ENCODE data around the gene PRSS33. TPM values are rescaled to one million over a fixed set of nuclear protein-coding genes. Genes with fewer than 3 reads are reported as not detected.

The PRSS33 gene
- total RNA-seq, 1 donor from 2014 or later = not detected

- ChIA-PET POLR2A (no interaction called here), CTCF (no interaction called here)
- peaks cover 13% of the 10 kb centered on the region for H3K36me3 Mint-ChIP-seq (ENCODE audit: low read depth)
- intact Hi-C loops (cut with micrococcal nuclease) = no loop called here
- H3K9me3 Mint-ChIP-seq = no peaks in the 10 kb centered on the region
- TF ChIP-seq, protein P1, sequence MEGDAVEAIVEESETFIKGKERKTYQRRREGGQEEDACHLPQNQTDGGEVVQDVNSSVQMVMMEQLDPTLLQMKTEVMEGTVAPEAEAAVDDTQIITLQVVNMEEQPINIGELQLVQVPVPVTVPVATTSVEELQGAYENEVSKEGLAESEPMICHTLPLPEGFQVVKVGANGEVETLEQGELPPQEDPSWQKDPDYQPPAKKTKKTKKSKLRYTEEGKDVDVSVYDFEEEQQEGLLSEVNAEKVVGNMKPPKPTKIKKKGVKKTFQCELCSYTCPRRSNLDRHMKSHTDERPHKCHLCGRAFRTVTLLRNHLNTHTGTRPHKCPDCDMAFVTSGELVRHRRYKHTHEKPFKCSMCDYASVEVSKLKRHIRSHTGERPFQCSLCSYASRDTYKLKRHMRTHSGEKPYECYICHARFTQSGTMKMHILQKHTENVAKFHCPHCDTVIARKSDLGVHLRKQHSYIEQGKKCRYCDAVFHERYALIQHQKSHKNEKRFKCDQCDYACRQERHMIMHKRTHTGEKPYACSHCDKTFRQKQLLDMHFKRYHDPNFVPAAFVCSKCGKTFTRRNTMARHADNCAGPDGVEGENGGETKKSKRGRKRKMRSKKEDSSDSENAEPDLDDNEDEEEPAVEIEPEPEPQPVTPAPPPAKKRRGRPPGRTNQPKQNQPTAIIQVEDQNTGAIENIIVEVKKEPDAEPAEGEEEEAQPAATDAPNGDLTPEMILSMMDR (IDR thresholded peaks at IDR 0.05) = no peak
- ATAC-seq (ENCODE audit: low read depth) (no peak), DNase-seq (no peak)
- H3K27me3 Mint-ChIP-seq = no peaks in the 10 kb centered on the region
- no peak overlapping the region for H3K4me3 Mint-ChIP-seq
- peaks cover 26% of the 10 kb centered on the region for H3K4me1 Mint-ChIP-seq
- H3K27ac Mint-ChIP-seq = no peak overlapping the region
Observed at GRCh38 chr16:2749476-2749875, 37.9 kb downstream of the PRSS33 start.

DNA sequence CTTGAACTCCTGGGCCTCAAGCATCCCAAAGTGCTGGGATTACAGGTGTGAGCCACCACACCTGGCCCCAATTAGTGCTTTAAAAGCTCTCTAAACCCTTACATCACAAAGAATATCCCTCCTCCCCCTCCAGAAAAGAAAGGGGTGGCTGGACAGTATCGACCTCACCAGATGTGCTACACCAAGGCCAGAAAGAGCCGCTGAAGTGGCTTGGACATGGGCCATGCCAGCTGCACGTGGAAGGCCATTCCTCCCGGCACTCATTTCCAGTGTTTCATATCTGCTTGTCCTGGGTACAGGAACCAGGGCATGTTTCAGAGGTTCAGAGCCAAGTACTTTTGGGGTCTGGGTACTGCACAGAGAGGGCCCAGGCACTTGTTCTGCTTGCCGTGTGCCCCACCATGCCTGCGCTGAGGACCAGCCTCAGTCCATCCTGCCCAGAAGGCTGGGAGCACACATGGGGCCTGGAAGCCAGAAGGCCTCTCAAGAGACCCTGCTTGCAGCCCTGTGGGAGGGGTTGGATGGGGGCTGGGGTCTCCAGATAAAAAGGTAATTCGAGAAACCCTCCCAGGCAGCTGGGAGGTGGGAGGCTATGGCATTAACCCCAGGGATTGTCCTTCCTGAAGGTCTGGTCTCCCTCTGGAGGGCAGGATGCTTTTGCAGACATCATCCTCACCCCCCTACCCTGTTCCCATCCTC lies 38.5 kb downstream of the PRSS33 start:
- Mint-ChIP-seq H3K27ac (no peak overlapping the region), H3K4me1 (peaks cover 21% of the 10 kb centered on the region), H3K4me3 (no peak overlapping the region), H3K27me3 (no peaks in the 10 kb centered on the region), H3K36me3 (ENCODE audit: low read depth) (peaks cover 8% of the 10 kb centered on the region), H3K9me3 (no peaks in the 10 kb centered on the region)
- DNase-seq (no peak), ATAC-seq (ENCODE audit: low read depth) (no peak)
- ChIA-PET POLR2A (no interaction called here), CTCF (no interaction called here)
- TF ChIP-seq, protein P1 (IDR thresholded peaks at IDR 0.05) = no peak
- intact Hi-C loops (cut with micrococcal nuclease) = no loop called here

- POLR2A ChIA-PET = interaction anchor here (1.1 kb wide), 1 partner anchor 64 kb away, joined by 3 read pairs; the partner anchor contains the start of gene KCTD5
- ATAC-seq (ENCODE audit: low read depth) (no peak), DNase-seq (no peak)
- Mint-ChIP-seq H3K9me3 (no peaks in the 10 kb centered on the region), H3K36me3 (ENCODE audit: low read depth) (no peaks in the 10 kb centered on the region), H3K4me1 (peaks cover 4% of the 10 kb centered on the region), H3K4me3 (no peak overlapping the region), H3K27ac (no peak overlapping the region), H3K27me3 (no peaks in the 10 kb centered on the region)
- CTCF ChIA-PET = no interaction called here
- TF ChIP-seq, protein P1 (IDR thresholded peaks at IDR 0.05) = no peak
- intact Hi-C loops (cut with micrococcal nuclease) = no loop called here
Observed at GRCh38 chr16:2745961-2746360, 41.4 kb downstream of the PRSS33 start.

DNA sequence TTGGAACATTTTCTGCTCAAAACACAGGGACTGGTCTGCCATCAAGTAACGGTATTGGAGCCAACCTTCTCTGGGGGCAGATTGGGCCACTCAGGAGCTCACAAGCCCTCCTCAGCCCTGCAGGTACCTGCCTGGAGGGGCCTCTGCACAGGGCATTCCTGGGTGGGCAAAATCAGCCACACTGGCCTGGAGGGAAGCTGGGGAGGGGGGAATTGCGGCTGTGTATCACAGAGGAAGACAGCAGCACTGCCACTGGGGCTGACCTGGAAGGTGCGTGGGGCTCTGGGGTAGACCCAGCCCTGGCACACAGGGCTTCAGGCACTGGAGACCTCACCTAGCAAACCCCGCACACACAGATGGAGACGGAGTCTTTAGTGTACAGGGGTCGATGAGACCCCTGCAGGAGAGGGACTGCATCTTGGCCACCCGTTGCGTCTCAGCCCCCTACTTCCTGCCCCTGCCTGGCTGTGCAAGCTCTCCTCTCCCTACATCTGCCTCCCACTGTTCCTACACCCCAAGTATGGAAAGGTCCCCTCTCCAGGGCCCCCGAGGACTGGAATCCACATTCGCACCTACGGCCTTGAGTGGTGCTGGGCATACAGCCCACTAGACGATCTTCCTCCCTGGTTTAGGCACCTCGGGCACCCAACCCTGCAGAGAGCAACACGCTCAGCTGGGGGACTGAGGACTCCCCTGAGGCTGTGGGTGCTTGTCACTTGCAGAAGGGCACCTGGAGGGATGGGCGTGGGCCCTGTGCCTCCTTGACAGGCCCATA lies 42.1 kb downstream of the PRSS33 start:
- no peaks in the 10 kb centered on the region for H3K9me3 Mint-ChIP-seq
- ChIA-PET CTCF (no interaction called here), POLR2A (interaction anchor here (1.1 kb wide), 1 partner anchor 63 kb away, joined by 3 read pairs; the partner anchor contains the start of gene KCTD5)
- TF ChIP-seq, protein P1 (IDR thresholded peaks at IDR 0.05) = no peak
- intact Hi-C loops (cut with micrococcal nuclease) = no loop called here
- H3K27me3 Mint-ChIP-seq = no peaks in the 10 kb centered on the region
- no peaks in the 10 kb centered on the region for H3K4me1 Mint-ChIP-seq
- H3K36me3 Mint-ChIP-seq (ENCODE audit: low read depth) = no peaks in the 10 kb centered on the region
- H3K27ac Mint-ChIP-seq = no peak overlapping the region
- ATAC-seq (ENCODE audit: low read depth) (no peak), DNase-seq (no peak)
- H3K4me3 Mint-ChIP-seq = no peak overlapping the region

DNA sequence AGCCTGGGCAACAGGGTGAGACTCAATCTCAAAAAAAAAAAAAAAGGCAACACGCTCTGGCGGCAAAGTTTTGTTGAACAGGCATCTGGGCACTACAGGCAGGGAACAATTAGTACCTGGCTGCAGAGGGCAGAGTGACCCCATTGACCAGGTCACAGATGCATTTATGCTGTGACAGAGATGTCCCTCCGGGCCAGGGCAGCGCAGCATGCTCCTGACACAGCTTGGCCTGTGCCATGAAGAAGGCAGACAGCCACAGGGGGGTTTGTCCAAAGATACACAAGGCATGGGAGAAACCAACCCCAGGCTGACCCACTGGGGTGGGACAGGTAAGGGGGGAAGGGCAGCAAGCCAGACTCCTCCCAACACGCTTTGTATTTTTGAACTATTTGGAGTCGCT lies 42.6 kb downstream of the PRSS33 start:
- ChIA-PET POLR2A (no interaction called here), CTCF (no interaction called here)
- DNase-seq (no peak), ATAC-seq (ENCODE audit: low read depth) (no peak)
- Mint-ChIP-seq H3K4me3 (no peak overlapping the region), H3K9me3 (no peaks in the 10 kb centered on the region), H3K36me3 (ENCODE audit: low read depth) (no peaks in the 10 kb centered on the region), H3K4me1 (no peaks in the 10 kb centered on the region), H3K27me3 (no peaks in the 10 kb centered on the region), H3K27ac (no peak overlapping the region)
- intact Hi-C loops (cut with micrococcal nuclease) = no loop called here
- TF ChIP-seq, protein P1 (IDR thresholded peaks at IDR 0.05) = no peak

Data from activated B cell treated with CpG ODN at 0.5 μM for 24 hours (primary cell).